NB4 (cell line): Measurements from ENCODE around the gene MCM3AP.

Experiments used
- DNase-seq: peaks from one replicate; pipeline ENCODE4 v3.0.0; 2010; ENCODE audit warnings: low read depth
- H3K4me3 ChIP-seq: one replicate; pipeline ENCODE4 v1.5.1; 2011; ENCODE audit warnings: mild to moderate bottlenecking, low read depth, low read length, moderate library complexity
- MYC ChIP-seq: IDR thresholded peaks from 2 replicates; pipeline ENCODE4 v1.6.1; 2011; ENCODE audit warnings: low read depth, low read length
- POLR2A ChIP-seq: IDR thresholded peaks from 2 replicates; pipeline ENCODE4 v1.6.1; 2011; ENCODE audit warnings: mild to moderate bottlenecking; ENCODE audit not compliant: insufficient read length; ENCODE audit errors: extremely low read depth
- TF ChIP-seq, protein P1 (sequence below): IDR thresholded peaks from 2 replicates; pipeline ENCODE4 v1.6.1; 2011; ENCODE audit warnings: low read depth, low read length
- TF ChIP-seq, protein P2 (sequence below): IDR thresholded peaks from one replicate; pipeline ENCODE4 v1.5.1; 2012; ENCODE audit warnings: low read depth, low read length

The MCM3AP gene

DNA sequence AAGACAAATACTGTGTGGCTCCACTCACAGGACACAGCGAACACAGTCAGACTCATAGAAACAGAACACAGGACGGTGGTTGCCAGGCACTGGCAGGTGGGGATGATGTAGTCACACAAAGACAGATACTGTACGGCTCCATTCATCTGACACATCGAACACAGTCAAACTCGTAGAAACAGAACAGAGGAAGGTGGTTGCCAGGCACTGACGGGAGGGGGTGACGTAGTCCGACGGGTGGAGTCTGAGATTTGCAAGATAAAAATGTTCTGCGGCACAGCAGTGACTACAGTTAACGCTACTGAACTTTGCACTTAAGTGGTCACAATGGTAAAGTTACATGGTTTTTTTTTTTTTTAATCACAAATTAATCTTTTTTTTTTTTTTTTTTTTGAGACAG, 19.5 kb upstream of the MCM3AP start:
- H3K4me3 ChIP-seq = no peak overlapping the region
- TF ChIP-seq, protein P1, sequence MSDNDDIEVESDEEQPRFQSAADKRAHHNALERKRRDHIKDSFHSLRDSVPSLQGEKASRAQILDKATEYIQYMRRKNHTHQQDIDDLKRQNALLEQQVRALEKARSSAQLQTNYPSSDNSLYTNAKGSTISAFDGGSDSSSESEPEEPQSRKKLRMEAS = no peak
- TF ChIP-seq MYC (no peak), POLR2A (no peak)
- TF ChIP-seq, protein P2, sequence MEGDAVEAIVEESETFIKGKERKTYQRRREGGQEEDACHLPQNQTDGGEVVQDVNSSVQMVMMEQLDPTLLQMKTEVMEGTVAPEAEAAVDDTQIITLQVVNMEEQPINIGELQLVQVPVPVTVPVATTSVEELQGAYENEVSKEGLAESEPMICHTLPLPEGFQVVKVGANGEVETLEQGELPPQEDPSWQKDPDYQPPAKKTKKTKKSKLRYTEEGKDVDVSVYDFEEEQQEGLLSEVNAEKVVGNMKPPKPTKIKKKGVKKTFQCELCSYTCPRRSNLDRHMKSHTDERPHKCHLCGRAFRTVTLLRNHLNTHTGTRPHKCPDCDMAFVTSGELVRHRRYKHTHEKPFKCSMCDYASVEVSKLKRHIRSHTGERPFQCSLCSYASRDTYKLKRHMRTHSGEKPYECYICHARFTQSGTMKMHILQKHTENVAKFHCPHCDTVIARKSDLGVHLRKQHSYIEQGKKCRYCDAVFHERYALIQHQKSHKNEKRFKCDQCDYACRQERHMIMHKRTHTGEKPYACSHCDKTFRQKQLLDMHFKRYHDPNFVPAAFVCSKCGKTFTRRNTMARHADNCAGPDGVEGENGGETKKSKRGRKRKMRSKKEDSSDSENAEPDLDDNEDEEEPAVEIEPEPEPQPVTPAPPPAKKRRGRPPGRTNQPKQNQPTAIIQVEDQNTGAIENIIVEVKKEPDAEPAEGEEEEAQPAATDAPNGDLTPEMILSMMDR = no peak
- DNase-seq = no peak

DNA sequence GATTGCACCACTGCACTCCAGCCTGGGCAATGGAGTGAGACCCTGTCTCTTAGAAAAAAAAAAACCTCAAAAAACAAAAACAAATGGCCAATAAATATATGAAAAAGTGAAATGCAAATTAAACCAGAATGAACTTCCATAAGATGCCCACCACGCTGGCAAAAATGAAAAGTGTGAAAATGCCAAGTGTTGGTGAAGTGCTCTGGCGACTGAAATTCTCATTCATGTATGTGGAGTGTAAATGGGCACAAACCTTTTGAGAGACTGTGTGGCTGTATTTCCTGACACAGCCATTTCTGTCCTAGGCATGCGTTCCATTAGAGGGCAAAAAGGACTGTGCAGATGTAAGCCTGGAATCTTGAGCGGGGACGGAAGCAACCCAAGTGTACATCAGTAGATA, 19.0 kb upstream of the MCM3AP start:
- no peak for DNase-seq
- H3K4me3 ChIP-seq = no peak overlapping the region
- TF ChIP-seq, protein P2 = no peak
- TF ChIP-seq, protein P1 = no peak
- no peak for TF ChIP-seq POLR2A

DNA sequence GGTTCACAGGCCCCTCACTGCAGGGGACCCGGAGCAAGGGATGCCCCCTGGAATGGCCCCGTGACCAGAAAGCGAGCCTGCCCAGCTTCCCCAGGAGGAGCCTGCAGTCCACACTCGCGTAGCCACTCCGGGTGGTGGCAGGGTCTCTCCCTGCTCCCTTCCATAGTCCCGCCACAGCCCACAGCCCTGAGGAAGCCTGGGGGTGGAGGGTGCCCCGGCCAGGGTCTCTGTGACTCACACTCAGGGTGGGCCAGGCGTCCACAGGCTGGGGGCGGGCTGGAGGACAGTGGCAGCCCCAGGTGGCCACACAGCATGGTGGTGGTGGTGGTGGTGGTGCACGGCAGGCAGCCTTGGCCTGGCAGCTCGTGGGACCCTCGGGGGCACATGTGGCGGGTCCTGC, 16.3 kb upstream of the MCM3AP start:
- no peak for TF ChIP-seq POLR2A
- TF ChIP-seq, protein P1 = no peak
- TF ChIP-seq, protein P2 = no peak
- DNase-seq = no peak
- no peak overlapping the region for H3K4me3 ChIP-seq

DNA sequence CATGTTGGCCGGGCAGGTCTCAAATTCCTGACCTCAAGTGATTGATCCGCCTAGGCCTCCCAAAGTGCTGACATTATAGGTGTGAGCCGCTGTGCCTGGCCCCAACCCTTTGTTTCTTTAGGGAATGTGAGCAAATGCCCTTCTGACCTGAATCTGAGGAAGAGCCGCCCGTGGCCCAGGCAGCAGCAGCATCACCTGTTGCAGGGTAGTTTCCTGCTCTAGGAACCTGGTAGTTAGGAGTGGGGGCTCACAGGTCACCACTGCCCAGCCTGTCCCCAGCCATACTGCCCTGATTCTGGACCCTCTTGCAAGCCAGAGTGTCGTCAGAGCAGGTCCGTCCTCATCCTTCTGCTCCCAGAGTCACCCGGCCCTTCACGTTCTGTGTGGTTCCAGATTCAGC, 13.8 kb upstream of the MCM3AP start:
- no peak for DNase-seq
- no peak overlapping the region for H3K4me3 ChIP-seq
- TF ChIP-seq, protein P1 = no peak
- TF ChIP-seq, protein P2 = no peak
- no peak for TF ChIP-seq POLR2A
- no peak for TF ChIP-seq MYC

DNA sequence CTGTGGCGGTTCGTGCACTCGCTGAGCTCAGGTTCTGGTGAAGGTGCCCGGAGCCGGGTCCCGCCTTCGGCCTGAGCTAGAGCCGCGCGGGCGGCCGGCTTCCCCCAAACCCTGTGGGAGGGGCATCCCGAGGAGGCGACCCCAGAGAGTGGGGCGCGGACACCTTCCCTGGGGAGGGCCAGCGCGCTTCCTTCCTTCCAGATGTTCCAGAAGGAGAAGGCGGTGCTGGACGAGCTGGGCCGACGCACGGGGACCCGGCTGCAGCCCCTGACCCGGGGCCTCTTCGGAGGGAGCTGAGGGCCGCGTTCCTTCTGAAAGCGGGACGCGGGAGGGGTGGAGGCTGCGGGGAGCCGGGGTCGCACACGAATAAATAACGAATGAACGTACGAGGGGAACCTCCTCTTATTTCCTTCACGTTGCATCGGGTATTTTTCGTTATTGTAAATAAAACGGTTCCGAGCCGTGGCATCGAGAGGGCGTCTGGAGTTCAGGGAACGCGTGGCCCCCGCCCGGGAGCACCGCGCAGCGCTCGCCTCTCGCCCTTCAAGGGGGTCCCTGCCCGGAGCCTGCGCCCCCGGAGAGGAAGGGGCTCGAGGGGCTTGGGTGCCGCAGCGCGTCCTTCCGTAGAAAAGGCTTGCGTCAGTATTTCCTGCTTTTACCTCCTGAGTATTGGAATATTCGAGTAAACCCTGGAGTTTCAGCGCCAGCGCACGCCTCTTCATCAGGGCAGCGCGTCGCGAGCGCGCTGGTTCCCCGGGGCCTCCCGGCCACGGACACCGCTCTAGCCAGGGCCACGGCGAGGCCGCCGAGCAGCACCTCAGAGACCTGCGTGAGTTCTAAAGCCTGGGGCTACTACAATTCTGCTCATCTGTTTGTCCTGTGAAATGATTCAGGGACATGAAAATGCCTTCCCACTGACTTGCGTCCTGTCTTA, 12.2 kb upstream of the MCM3AP start:
- H3K4me3 ChIP-seq = no peak overlapping the region
- no peak for DNase-seq
- TF ChIP-seq, protein P2 = no peak
- TF ChIP-seq, protein P1 = no peak
- TF ChIP-seq MYC (no peak), POLR2A (no peak)
